ENCODE results near the gene SPIRE1. TPM values are rescaled to one million over a fixed set of nuclear protein-coding genes. Genes with fewer than 3 reads are reported as not detected.

The SPIRE1 gene
- total and polyA plus RNA-seq, 2 experiments from 2014 or later, result 10.7 to 28.6 TPM

GRCh38 chr18:12464731-12465130, 193.2 kb downstream of the SPIRE1 start:
- in situ Hi-C loops (cut with MboI), result no loop called here
- 97 to 98% methylated on average over 9 of the region's 9 CpGs for WGBS, 2 experiments (ENCODE audit: low coverage in 1 of 2, low lambda C conversion rate in 2 of 2, missing lambda C conversion rate in 2 of 2)
- H3K4me2 ChIP-seq (ENCODE audit: unreplicated experiment), result no peak overlapping the region
- no peaks in the 10 kb centered on the region for H3K9me2 ChIP-seq (ENCODE audit: insufficient read depth)
- H3K27me3 ChIP-seq (replicated peaks; ENCODE audit: insufficient read depth), result no peaks in the 10 kb centered on the region
- H3K79me2 ChIP-seq (ENCODE audit: insufficient read depth), result no peaks in the 10 kb centered on the region
- no peaks in the 10 kb centered on the region for H4K20me1 ChIP-seq (ENCODE audit: insufficient read depth)
- H3K36me3 ChIP-seq (ENCODE audit: low read depth), result peaks cover 12% of the 10 kb centered on the region; the same call in 1 of the 2 replicates
- H2AFZ ChIP-seq, result no peak overlapping the region
- H3K9ac ChIP-seq, result no peak overlapping the region
- H3K9me3 ChIP-seq (ENCODE audit: low read depth), result no peaks in the 10 kb centered on the region
- no peaks in the 10 kb centered on the region for H3F3A ChIP-seq (ENCODE audit: insufficient read depth)
- no peak for TF ChIP-seq EZH2 (IDR thresholded peaks at IDR 0.05; ENCODE audit: insufficient read depth, poor library complexity, severe bottlenecking)
- no peak for TF ChIP-seq EZH2phosphoT487 (IDR thresholded peaks at IDR 0.05; ENCODE audit: insufficient read depth, low read depth)
- no peaks in the 10 kb centered on the region for H3K4me1 ChIP-seq (ENCODE audit: insufficient read depth)
- no peak for DNase-seq
- H3K27ac ChIP-seq, result no peak overlapping the region
- no peak overlapping the region for H3K4me3 ChIP-seq

GRCh38 chr18:12463191-12463590, 194.7 kb downstream of the SPIRE1 start:
- H3K4me3 ChIP-seq, result no peak overlapping the region
- H4K20me1 ChIP-seq (ENCODE audit: insufficient read depth), result no peaks in the 10 kb centered on the region
- peaks cover 21% of the 10 kb centered on the region for H3K36me3 ChIP-seq (ENCODE audit: low read depth)
- TF ChIP-seq EZH2phosphoT487 (IDR thresholded peaks at IDR 0.05; ENCODE audit: insufficient read depth, low read depth) (no peak), EZH2 (IDR thresholded peaks at IDR 0.05; ENCODE audit: insufficient read depth, poor library complexity, severe bottlenecking) (no peak)
- no peak overlapping the region for H3K4me2 ChIP-seq (ENCODE audit: unreplicated experiment)
- H3K9ac ChIP-seq, result no peak overlapping the region
- in situ Hi-C loops (cut with MboI), result no loop called here
- no peaks in the 10 kb centered on the region for H3F3A ChIP-seq (ENCODE audit: insufficient read depth)
- no peaks in the 10 kb centered on the region for H3K9me3 ChIP-seq (ENCODE audit: low read depth)
- no peaks in the 10 kb centered on the region for H3K79me2 ChIP-seq (ENCODE audit: insufficient read depth)
- WGBS, 2 experiments (ENCODE audit: low coverage in 1 of 2, low lambda C conversion rate in 2 of 2, missing lambda C conversion rate in 2 of 2), result 89% methylated on average over 7 of the region's 7 CpGs
- no peak for DNase-seq
- no peak overlapping the region for H3K27ac ChIP-seq
- H2AFZ ChIP-seq, result no peak overlapping the region
- H3K27me3 ChIP-seq (replicated peaks; ENCODE audit: insufficient read depth), result no peaks in the 10 kb centered on the region
- no peaks in the 10 kb centered on the region for H3K9me2 ChIP-seq (ENCODE audit: insufficient read depth)
- no peaks in the 10 kb centered on the region for H3K4me1 ChIP-seq (ENCODE audit: insufficient read depth)

- Histone ChIP-seq H3K79me2 (ENCODE audit: insufficient read depth) (no peaks in the 10 kb centered on the region), H3F3A (ENCODE audit: insufficient read depth) (no peaks in the 10 kb centered on the region), H3K4me2 (ENCODE audit: unreplicated experiment) (no peak overlapping the region), H3K4me3 (no peak overlapping the region), H3K9me3 (ENCODE audit: low read depth) (no peaks in the 10 kb centered on the region), H4K20me1 (ENCODE audit: insufficient read depth) (no peaks in the 10 kb centered on the region), H3K27ac (no peak overlapping the region), H3K9ac (no peak overlapping the region), H3K36me3 (ENCODE audit: low read depth) (peaks cover 21% of the 10 kb centered on the region; the same call in 1 of the 2 replicates), H2AFZ (no peak overlapping the region), H3K4me1 (ENCODE audit: insufficient read depth) (no peaks in the 10 kb centered on the region), H3K9me2 (ENCODE audit: insufficient read depth) (no peaks in the 10 kb centered on the region), H3K27me3 (replicated peaks; ENCODE audit: insufficient read depth) (no peaks in the 10 kb centered on the region)
- no peak for TF ChIP-seq EZH2 (IDR thresholded peaks at IDR 0.05; ENCODE audit: insufficient read depth, poor library complexity, severe bottlenecking)
- TF ChIP-seq EZH2phosphoT487 (IDR thresholded peaks at IDR 0.05; ENCODE audit: insufficient read depth, low read depth), result no peak
- in situ Hi-C loops (cut with MboI), result no loop called here
- 81 to 88% methylated on average over 2 of the region's 2 CpGs for WGBS, 2 experiments (ENCODE audit: low coverage in 1 of 2, low lambda C conversion rate in 2 of 2, missing lambda C conversion rate in 2 of 2)
- no peak for DNase-seq
Measured at GRCh38 chr18:12462242-12462641, 195.7 kb downstream of the SPIRE1 start.

GRCh38 chr18:12461326-12461725, 196.6 kb downstream of the SPIRE1 start:
- Histone ChIP-seq H3K27me3 (replicated peaks; ENCODE audit: insufficient read depth) (no peaks in the 10 kb centered on the region), H3F3A (ENCODE audit: insufficient read depth) (no peaks in the 10 kb centered on the region), H3K27ac (no peak overlapping the region), H3K9me3 (ENCODE audit: low read depth) (no peaks in the 10 kb centered on the region), H3K4me2 (ENCODE audit: unreplicated experiment) (no peak overlapping the region), H4K20me1 (ENCODE audit: insufficient read depth) (no peaks in the 10 kb centered on the region), H3K4me3 (no peak overlapping the region), H3K9ac (no peak overlapping the region), H3K36me3 (ENCODE audit: low read depth) (peaks cover 21% of the 10 kb centered on the region; the same call in 1 of the 2 replicates), H3K9me2 (ENCODE audit: insufficient read depth) (no peaks in the 10 kb centered on the region), H2AFZ (no peak overlapping the region), H3K79me2 (ENCODE audit: insufficient read depth) (no peaks in the 10 kb centered on the region), H3K4me1 (ENCODE audit: insufficient read depth) (no peaks in the 10 kb centered on the region)
- no peak for DNase-seq
- TF ChIP-seq EZH2 (IDR thresholded peaks at IDR 0.05; ENCODE audit: insufficient read depth, poor library complexity, severe bottlenecking) (no peak), EZH2phosphoT487 (IDR thresholded peaks at IDR 0.05; ENCODE audit: insufficient read depth, low read depth) (no peak)
- in situ Hi-C loops (cut with MboI), result no loop called here
- 75% methylated on average over 6 of the region's 6 CpGs for WGBS, 2 experiments (ENCODE audit: low coverage in 1 of 2, low lambda C conversion rate in 2 of 2, missing lambda C conversion rate in 2 of 2)

GRCh38 chr18:12460874-12461273, 197.0 kb downstream of the SPIRE1 start:
- H3K9me3 ChIP-seq (ENCODE audit: low read depth), result no peaks in the 10 kb centered on the region
- H3K27me3 ChIP-seq (replicated peaks; ENCODE audit: insufficient read depth), result no peaks in the 10 kb centered on the region
- DNase-seq, result no peak
- H3K36me3 ChIP-seq (ENCODE audit: low read depth), result peaks cover 21% of the 10 kb centered on the region; the same call in 1 of the 2 replicates
- H3K4me3 ChIP-seq, result no peak overlapping the region
- H3K9me2 ChIP-seq (ENCODE audit: insufficient read depth), result no peaks in the 10 kb centered on the region
- TF ChIP-seq EZH2phosphoT487 (IDR thresholded peaks at IDR 0.05; ENCODE audit: insufficient read depth, low read depth) (no peak), EZH2 (IDR thresholded peaks at IDR 0.05; ENCODE audit: insufficient read depth, poor library complexity, severe bottlenecking) (no peak)
- H3K4me1 ChIP-seq (ENCODE audit: insufficient read depth), result no peaks in the 10 kb centered on the region
- no peak overlapping the region for H3K27ac ChIP-seq
- no peak overlapping the region for H2AFZ ChIP-seq
- H3F3A ChIP-seq (ENCODE audit: insufficient read depth), result no peaks in the 10 kb centered on the region
- in situ Hi-C loops (cut with MboI), result no loop called here
- no peak overlapping the region for H3K9ac ChIP-seq
- 89 to 93% methylated on average over 5 of the region's 5 CpGs for WGBS, 2 experiments (ENCODE audit: low coverage in 1 of 2, low lambda C conversion rate in 2 of 2, missing lambda C conversion rate in 2 of 2)
- no peaks in the 10 kb centered on the region for H4K20me1 ChIP-seq (ENCODE audit: insufficient read depth)
- no peak overlapping the region for H3K4me2 ChIP-seq (ENCODE audit: unreplicated experiment)
- no peaks in the 10 kb centered on the region for H3K79me2 ChIP-seq (ENCODE audit: insufficient read depth)

Measured in GM23248 (cell line).